Muscle of leg (tissue), 11 donors: ENCODE data around the gene OTC. TPM values are rescaled to one million over a fixed set of nuclear protein-coding genes. Genes with fewer than 3 reads are reported as not detected.

Experiments used
- DNase-seq: peaks from one replicate; pipeline ENCODE4 v3.0.0; 2013
- H3K27ac ChIP-seq: one replicate; pipeline ENCODE4 v1.5.1; 2013; ENCODE audit warnings: mild to moderate bottlenecking, low read length, control low read depth
- H3K27me3 ChIP-seq: one replicate; pipeline ENCODE4 v1.6.1; 2013; ENCODE audit warnings: low read length; ENCODE audit not compliant: control insufficient read depth, insufficient read depth
- H3K36me3 ChIP-seq: one replicate; pipeline ENCODE4 v1.6.1; 2013; ENCODE audit warnings: low read length; ENCODE audit not compliant: control insufficient read depth, insufficient read depth
- H3K4me1 ChIP-seq: one replicate; pipeline ENCODE4 v1.6.1; 2013; ENCODE audit warnings: low read length; ENCODE audit not compliant: control insufficient read depth, insufficient read depth
- H3K4me3 ChIP-seq: one replicate; pipeline ENCODE4 v1.5.1; 2013; ENCODE audit warnings: low read length, control low read depth
- H3K9me3 ChIP-seq: replicated peaks from 2 replicates; pipeline ENCODE4 v1.6.1; 2013; ENCODE audit warnings: low read depth, low read length; ENCODE audit not compliant: control insufficient read depth
- WGBS: methylation state at CpG from one replicate; pipeline ENCODE4 v1.1.5; 2013; ENCODE audit warnings: missing lambda C conversion rate; ENCODE audit not compliant: insufficient coverage; 5-methylcytosine and 5-hydroxymethylcytosine counted together
- polyA plus RNA-seq, 8 donors: library from polyadenylated mRNA; unstranded; fragments of 120-200 nt; gene quantifications; one replicate each; pipeline versions ENCODE4 v1.2.1 to v1.2.3, GENCODE V29; 2013; ENCODE audit warnings: inconsistent platforms in 1 of 8, low replicate concordance in 1 of 8; ENCODE audit not compliant: insufficient read length in 8 of 8, insufficient read depth in 1 of 8
- total RNA-seq: library from RNA; stranded (reverse); fragments of 120-200 nt; gene quantifications from one replicate; pipeline ENCODE4 v1.2.4, GENCODE V29; 2013

The OTC gene
- total and polyA plus RNA-seq, 9 donors = 0.04 to 4.9 (median 0.60) TPM; not detected in 5

- WGBS = no CpG with 5 or more reads among the region's 1 CpG
- peak; percentile 22 for DNase-seq
- H3K27me3 ChIP-seq = peaks cover 10% of the 10 kb centered on the region
Observed at GRCh38 chrX:38458071-38458470, 105.7 kb downstream of the OTC start.

GRCh38 chrX:38462257-38462656 is 109.9 kb downstream of the OTC start:
- Histone ChIP-seq H3K36me3 (no peaks in the 10 kb centered on the region), H3K9me3 (no peaks in the 10 kb centered on the region), H3K27me3 (peaks cover 12% of the 10 kb centered on the region), H3K4me3 (no peak overlapping the region), H3K4me1 (no peaks in the 10 kb centered on the region), H3K27ac (no peak overlapping the region)
- no peak for DNase-seq

More at GRCh38 chrX:38458071-38458470, 105.7 kb downstream of the OTC start:
- Histone ChIP-seq H3K27ac (no peak overlapping the region), H3K4me3 (no peak overlapping the region), H3K9me3 (peaks cover 2% of the 10 kb centered on the region), H3K36me3 (no peaks in the 10 kb centered on the region), H3K4me1 (no peaks in the 10 kb centered on the region)

GRCh38 chrX:38465686-38466085 is 113.3 kb downstream of the OTC start:
- no peak overlapping the region for H3K4me3 ChIP-seq
- H3K36me3 ChIP-seq = no peaks in the 10 kb centered on the region
- DNase-seq = no peak
- H3K27ac ChIP-seq = no peak overlapping the region
- peaks cover 13% of the 10 kb centered on the region for H3K27me3 ChIP-seq
- no peaks in the 10 kb centered on the region for H3K9me3 ChIP-seq
- H3K4me1 ChIP-seq = no peaks in the 10 kb centered on the region
- 60% methylated on average over 1 of the region's 1 CpG for WGBS

- Histone ChIP-seq H3K27me3 (peaks cover 6% of the 10 kb centered on the region), H3K4me3 (no peak overlapping the region), H3K36me3 (no peaks in the 10 kb centered on the region), H3K4me1 (no peaks in the 10 kb centered on the region), H3K9me3 (no peaks in the 10 kb centered on the region), H3K27ac (no peak overlapping the region)
- no peak for DNase-seq
- 90% methylated on average over 2 of the region's 6 CpGs for WGBS
Observed at GRCh38 chrX:38468563-38469157, 116.3 kb downstream of the OTC start.

Other genes starting within 250 kb of the OTC start
- 47.4 TPM for gene SRPX, start 131.7 kb upstream of the OTC start, total RNA-seq
- gene SRPX, start 131.7 kb upstream of the OTC start, polyA plus RNA-seq = 10 to 100 TPM; 36.3 to 65.8 (median 47.5) TPM
- gene RPGR, start 25.1 kb upstream of the OTC start, total RNA-seq = 4.2 TPM
- 1 to 10 TPM; 4.5 to 8.9 (median 5.4) TPM for gene RPGR, start 25.1 kb upstream of the OTC start, polyA plus RNA-seq
- gene TSPAN7, start 208.9 kb downstream of the OTC start, total RNA-seq = 70.0 TPM
- 100 to 1,000 TPM in 6 of 8 donors, 10 to 100 TPM in 2; 94.3 to 132 (median 107) TPM for gene TSPAN7, start 208.9 kb downstream of the OTC start, polyA plus RNA-seq